GM12801 (cell line): ENCODE data around the gene STK35.

Experiments
- CTCF ChIP-seq: IDR thresholded peaks from one replicate; pipeline ENCODE4 v1.5.1; 2011; ENCODE audit warnings: control low read depth; ENCODE audit not compliant: insufficient read length; ENCODE audit errors: extremely low read depth

Gene STK35

GRCh38 chr20:2152317-2152716, 50.7 kb downstream of the STK35 start:
- no peak for TF ChIP-seq CTCF

- no peak for TF ChIP-seq CTCF
Measured at GRCh38 chr20:2153326-2153725, 51.7 kb downstream of the STK35 start.

- TF ChIP-seq CTCF = no peak
Measured at GRCh38 chr20:2156224-2156623, 54.6 kb downstream of the STK35 start.

- TF ChIP-seq CTCF = no peak
Measured at GRCh38 chr20:2156666-2157624, 55.3 kb downstream of the STK35 start.

GRCh38 chr20:2162125-2162822, 60.6 kb downstream of the STK35 start:
- TF ChIP-seq CTCF = no peak

- TF ChIP-seq CTCF = no peak
Measured at GRCh38 chr20:2162823-2163166, 61.2 kb downstream of the STK35 start.

- no peak for TF ChIP-seq CTCF
Measured at GRCh38 chr20:2163312-2163711, 61.7 kb downstream of the STK35 start.
